HEK293 (cell line): ENCODE results near the gene SYNE1.

ENCODE experiments used
- GLI2 ChIP-seq: fragments of 450-650 bp; formaldehyde crosslinking; IDR thresholded peaks from 2 replicates; pipeline ENCODE4; 2017; ENCODE audit warnings: missing biosample characterization, missing genetic modification characterization, low read depth, borderline replicate concordance
- KLF1 ChIP-seq: fragments of 450-650 bp; formaldehyde crosslinking; IDR thresholded peaks from 2 replicates; pipeline ENCODE4 v1.5.1; 2016; ENCODE audit warnings: missing biosample characterization, missing genetic modification characterization
- ZFP3 ChIP-seq: fragments of 450-650 bp; formaldehyde crosslinking; IDR thresholded peaks from 2 replicates; pipeline ENCODE4 v1.5.1; 2016; ENCODE audit warnings: low read depth, missing biosample characterization, missing genetic modification characterization
- ZNF175 ChIP-seq: fragments of 450-650 bp; formaldehyde crosslinking; IDR thresholded peaks from 2 replicates; pipeline ENCODE4 v1.5.1; 2016; ENCODE audit warnings: missing biosample characterization, missing genetic modification characterization
- ZNF221 ChIP-seq: fragments of 450-650 bp; formaldehyde crosslinking; IDR thresholded peaks from 2 replicates; pipeline ENCODE4 v1.5.1; 2017; ENCODE audit warnings: missing biosample characterization, missing genetic modification characterization, borderline replicate concordance
- ZNF776 ChIP-seq: fragments of 450-650 bp; formaldehyde crosslinking; IDR thresholded peaks from 2 replicates; pipeline ENCODE4 v1.5.0; 2017; ENCODE audit warnings: missing biosample characterization, missing genetic modification characterization, borderline replicate concordance
- ZNF777 ChIP-seq: fragments of 450-650 bp; formaldehyde crosslinking; IDR thresholded peaks from 2 replicates; pipeline ENCODE4 v1.5.1; 2017; ENCODE audit warnings: missing biosample characterization, missing genetic modification characterization, borderline replicate concordance
- ZNF791 ChIP-seq: fragments of 450-650 bp; formaldehyde crosslinking; IDR thresholded peaks from 2 replicates; pipeline ENCODE4 v1.5.1; 2016; ENCODE audit warnings: missing biosample characterization, missing genetic modification characterization
- ZSCAN23 ChIP-seq: fragments of 450-650 bp; formaldehyde crosslinking; IDR thresholded peaks from 2 replicates; pipeline ENCODE4 v1.5.1; 2016; ENCODE audit warnings: missing biosample characterization, missing genetic modification characterization
- TF ChIP-seq, protein P1 (sequence below): fragments of 450-650 bp; formaldehyde crosslinking; IDR thresholded peaks from 2 replicates; pipeline ENCODE4 v1.5.1; 2016; ENCODE audit warnings: missing biosample characterization, missing genetic modification characterization
- TF ChIP-seq, protein P2 (sequence below): IDR thresholded peaks from 2 replicates; pipeline ENCODE4 v1.6.1; 2011; ENCODE audit warnings: mild to moderate bottlenecking, low read depth, low read length, borderline replicate concordance
- TF ChIP-seq, protein P3 (sequence below): fragments of 450-650 bp; formaldehyde crosslinking; IDR thresholded peaks from 2 replicates; pipeline ENCODE4 v1.5.1; 2016; ENCODE audit warnings: missing biosample characterization, missing genetic modification characterization
- TF ChIP-seq, protein P4 (sequence below): fragments of 450-650 bp; formaldehyde crosslinking; IDR thresholded peaks from 2 replicates; pipeline ENCODE4 v1.5.1; 2016; ENCODE audit warnings: missing biosample characterization, missing genetic modification characterization
- TF ChIP-seq, protein P5 (sequence below): fragments of 450-650 bp; formaldehyde crosslinking; IDR thresholded peaks from 2 replicates; pipeline ENCODE4 v1.5.1; 2016; ENCODE audit warnings: missing biosample characterization, missing genetic modification characterization

DNA sequence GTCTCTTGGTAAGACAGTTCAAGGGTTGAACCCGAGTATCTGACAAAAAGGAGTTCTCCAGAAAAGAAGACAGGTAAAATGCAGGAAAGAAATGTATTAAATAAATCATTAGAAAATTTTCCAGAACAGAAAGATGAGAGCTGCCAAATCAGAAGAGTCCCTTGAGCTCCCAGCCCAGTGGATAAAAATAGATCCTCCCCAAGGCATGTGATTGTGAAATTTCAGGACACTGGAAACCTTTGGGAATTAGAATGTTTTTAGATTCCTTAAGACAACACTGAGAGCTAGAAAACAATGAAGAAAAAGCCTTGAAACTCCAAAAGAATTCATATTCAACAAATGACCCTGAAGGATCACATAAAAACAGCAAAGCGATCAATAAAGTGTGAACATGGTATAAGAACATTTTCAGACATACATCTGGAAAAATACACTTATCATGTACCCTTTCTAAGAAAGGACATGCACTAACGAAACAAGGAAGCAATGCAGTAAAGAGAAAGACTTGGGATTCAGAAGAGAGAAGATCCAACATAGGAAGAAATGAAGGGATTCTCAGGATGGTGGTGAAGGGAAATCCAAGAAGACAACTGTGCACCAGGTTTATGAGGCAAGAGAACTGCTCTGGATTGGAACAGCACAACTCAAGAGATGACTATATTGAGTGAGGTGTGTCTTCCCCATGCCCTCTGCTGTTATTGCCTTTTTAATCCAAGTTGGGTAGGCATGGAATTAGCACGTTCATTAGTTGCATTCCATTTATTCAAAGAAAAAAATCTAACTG is 390.4 kb downstream of the SYNE1 start:
- TF ChIP-seq, protein P1, sequence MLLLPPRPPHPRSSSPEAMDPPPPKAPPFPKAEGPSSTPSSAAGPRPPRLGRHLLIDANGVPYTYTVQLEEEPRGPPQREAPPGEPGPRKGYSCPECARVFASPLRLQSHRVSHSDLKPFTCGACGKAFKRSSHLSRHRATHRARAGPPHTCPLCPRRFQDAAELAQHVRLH, result no peak
- TF ChIP-seq GLI2 (no peak), ZNF777 (no peak), ZNF776 (tag by site-specific recombination) (no peak), ZFP3 (tag by site-specific recombination) (no peak), ZNF221 (tag by site-specific recombination) (no peak), ZSCAN23 (tag by site-specific recombination) (no peak), KLF1 (tag by site-specific recombination) (no peak), ZNF791 (tag by site-specific recombination) (no peak), ZNF175 (tag by site-specific recombination) (no peak)
- TF ChIP-seq, protein P2, sequence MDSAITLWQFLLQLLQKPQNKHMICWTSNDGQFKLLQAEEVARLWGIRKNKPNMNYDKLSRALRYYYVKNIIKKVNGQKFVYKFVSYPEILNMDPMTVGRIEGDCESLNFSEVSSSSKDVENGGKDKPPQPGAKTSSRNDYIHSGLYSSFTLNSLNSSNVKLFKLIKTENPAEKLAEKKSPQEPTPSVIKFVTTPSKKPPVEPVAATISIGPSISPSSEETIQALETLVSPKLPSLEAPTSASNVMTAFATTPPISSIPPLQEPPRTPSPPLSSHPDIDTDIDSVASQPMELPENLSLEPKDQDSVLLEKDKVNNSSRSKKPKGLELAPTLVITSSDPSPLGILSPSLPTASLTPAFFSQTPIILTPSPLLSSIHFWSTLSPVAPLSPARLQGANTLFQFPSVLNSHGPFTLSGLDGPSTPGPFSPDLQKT, result no peak
- TF ChIP-seq, protein P3, sequence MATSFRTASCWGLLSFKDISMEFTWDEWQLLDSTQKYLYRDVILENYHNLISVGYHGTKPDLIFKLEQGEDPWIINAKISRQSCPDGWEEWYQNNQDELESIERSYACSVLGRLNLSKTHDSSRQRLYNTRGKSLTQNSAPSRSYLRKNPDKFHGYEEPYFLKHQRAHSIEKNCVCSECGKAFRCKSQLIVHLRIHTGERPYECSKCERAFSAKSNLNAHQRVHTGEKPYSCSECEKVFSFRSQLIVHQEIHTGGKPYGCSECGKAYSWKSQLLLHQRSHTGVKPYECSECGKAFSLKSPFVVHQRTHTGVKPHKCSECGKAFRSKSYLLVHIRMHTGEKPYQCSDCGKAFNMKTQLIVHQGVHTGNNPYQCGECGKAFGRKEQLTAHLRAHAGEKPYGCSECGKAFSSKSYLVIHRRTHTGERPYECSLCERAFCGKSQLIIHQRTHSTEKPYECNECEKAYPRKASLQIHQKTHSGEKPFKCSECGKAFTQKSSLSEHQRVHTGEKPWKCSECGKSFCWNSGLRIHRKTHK (tag by site-specific recombination), result no peak
- TF ChIP-seq, protein P4, sequence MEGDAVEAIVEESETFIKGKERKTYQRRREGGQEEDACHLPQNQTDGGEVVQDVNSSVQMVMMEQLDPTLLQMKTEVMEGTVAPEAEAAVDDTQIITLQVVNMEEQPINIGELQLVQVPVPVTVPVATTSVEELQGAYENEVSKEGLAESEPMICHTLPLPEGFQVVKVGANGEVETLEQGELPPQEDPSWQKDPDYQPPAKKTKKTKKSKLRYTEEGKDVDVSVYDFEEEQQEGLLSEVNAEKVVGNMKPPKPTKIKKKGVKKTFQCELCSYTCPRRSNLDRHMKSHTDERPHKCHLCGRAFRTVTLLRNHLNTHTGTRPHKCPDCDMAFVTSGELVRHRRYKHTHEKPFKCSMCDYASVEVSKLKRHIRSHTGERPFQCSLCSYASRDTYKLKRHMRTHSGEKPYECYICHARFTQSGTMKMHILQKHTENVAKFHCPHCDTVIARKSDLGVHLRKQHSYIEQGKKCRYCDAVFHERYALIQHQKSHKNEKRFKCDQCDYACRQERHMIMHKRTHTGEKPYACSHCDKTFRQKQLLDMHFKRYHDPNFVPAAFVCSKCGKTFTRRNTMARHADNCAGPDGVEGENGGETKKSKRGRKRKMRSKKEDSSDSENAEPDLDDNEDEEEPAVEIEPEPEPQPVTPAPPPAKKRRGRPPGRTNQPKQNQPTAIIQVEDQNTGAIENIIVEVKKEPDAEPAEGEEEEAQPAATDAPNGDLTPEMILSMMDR (tag by site-specific recombination), result no peak
- TF ChIP-seq, protein P5, sequence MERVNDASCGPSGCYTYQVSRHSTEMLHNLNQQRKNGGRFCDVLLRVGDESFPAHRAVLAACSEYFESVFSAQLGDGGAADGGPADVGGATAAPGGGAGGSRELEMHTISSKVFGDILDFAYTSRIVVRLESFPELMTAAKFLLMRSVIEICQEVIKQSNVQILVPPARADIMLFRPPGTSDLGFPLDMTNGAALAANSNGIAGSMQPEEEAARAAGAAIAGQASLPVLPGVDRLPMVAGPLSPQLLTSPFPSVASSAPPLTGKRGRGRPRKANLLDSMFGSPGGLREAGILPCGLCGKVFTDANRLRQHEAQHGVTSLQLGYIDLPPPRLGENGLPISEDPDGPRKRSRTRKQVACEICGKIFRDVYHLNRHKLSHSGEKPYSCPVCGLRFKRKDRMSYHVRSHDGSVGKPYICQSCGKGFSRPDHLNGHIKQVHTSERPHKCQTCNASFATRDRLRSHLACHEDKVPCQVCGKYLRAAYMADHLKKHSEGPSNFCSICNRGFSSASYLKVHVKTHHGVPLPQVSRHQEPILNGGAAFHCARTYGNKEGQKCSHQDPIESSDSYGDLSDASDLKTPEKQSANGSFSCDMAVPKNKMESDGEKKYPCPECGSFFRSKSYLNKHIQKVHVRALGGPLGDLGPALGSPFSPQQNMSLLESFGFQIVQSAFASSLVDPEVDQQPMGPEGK (tag by site-specific recombination), result no peak
